Medulla oblongata (tissue), 1 donor: ENCODE results near the gene MAP3K7CL.

Experiments used
- DNase-seq: peaks from one replicate; pipeline ENCODE4 v3.0.0-alpha.2; 2015; ENCODE audit errors: extremely low spot score

MAP3K7CL gene

GRCh38 chr21:29168891-29169315, 38.5 kb downstream of the MAP3K7CL start:
- no peak for DNase-seq

- DNase-seq, result no peak
These were observed 40.5 kb downstream of the MAP3K7CL start for GRCh38 chr21:29170944-29171343.

- DNase-seq, result no peak
These were observed 41.8 kb downstream of the MAP3K7CL start for GRCh38 chr21:29172282-29172681.

GRCh38 chr21:29174607-29175013, 44.2 kb downstream of the MAP3K7CL start:
- DNase-seq, result no peak

GRCh38 chr21:29175408-29176134, 45.1 kb downstream of the MAP3K7CL start:
- peak; percentile 17 for DNase-seq

GRCh38 chr21:29176471-29177120, 46.2 kb downstream of the MAP3K7CL start:
- DNase-seq, result no peak

- DNase-seq, result no peak
These were observed 47.4 kb downstream of the MAP3K7CL start for GRCh38 chr21:29177800-29178199.

- no peak for DNase-seq
These were observed 48.5 kb downstream of the MAP3K7CL start for GRCh38 chr21:29178926-29179325.

- DNase-seq, result no peak
These were observed 49.1 kb downstream of the MAP3K7CL start for GRCh38 chr21:29179503-29179902.

- DNase-seq, result no peak
These were observed 51.5 kb downstream of the MAP3K7CL start for GRCh38 chr21:29181799-29182470.

- DNase-seq, result no peak
These were observed 52.2 kb downstream of the MAP3K7CL start for GRCh38 chr21:29182691-29183092.

- peak; percentile 36 for DNase-seq
These were observed 53.6 kb downstream of the MAP3K7CL start for GRCh38 chr21:29184037-29184436.

GRCh38 chr21:29185172-29185571, 54.7 kb downstream of the MAP3K7CL start:
- DNase-seq, result no peak

- DNase-seq, result no peak
These were observed 55.2 kb downstream of the MAP3K7CL start for GRCh38 chr21:29185633-29186032.

- no peak for DNase-seq
These were observed 55.8 kb downstream of the MAP3K7CL start for GRCh38 chr21:29186246-29186645.

GRCh38 chr21:29187944-29188343, 57.5 kb downstream of the MAP3K7CL start:
- DNase-seq, result peak; percentile 30

- no peak for DNase-seq
These were observed 58.9 kb downstream of the MAP3K7CL start for GRCh38 chr21:29189353-29189752.

GRCh38 chr21:29190923-29191331, 60.5 kb downstream of the MAP3K7CL start:
- DNase-seq, result no peak

GRCh38 chr21:29193072-29193471, 62.6 kb downstream of the MAP3K7CL start:
- no peak for DNase-seq

GRCh38 chr21:29193901-29194300, 63.5 kb downstream of the MAP3K7CL start:
- DNase-seq, result peak; percentile 18

GRCh38 chr21:29194342-29194741, 63.9 kb downstream of the MAP3K7CL start:
- no peak for DNase-seq

- no peak for DNase-seq
These were observed 64.4 kb downstream of the MAP3K7CL start for GRCh38 chr21:29194847-29195246.
